PC-9 (cell line): Measurements from ENCODE around the gene PGC.

ENCODE experiments used
- EZH2 ChIP-seq: fragments of 200-600 bp; sonication (generic); IDR thresholded peaks from 2 replicates; pipeline ENCODE4 v1.8.0; 2017; ENCODE audit warnings: antibody characterized with exemption, low read depth
- TF ChIP-seq, protein P1 (sequence below): fragments of 200-600 bp; sonication (generic); conservative IDR thresholded peaks from 2 replicates; pipeline ENCODE4 v1.6.1; 2017; ENCODE audit warnings: mixed run types, antibody characterized with exemption, mild to moderate bottlenecking, moderate library complexity

DNA sequence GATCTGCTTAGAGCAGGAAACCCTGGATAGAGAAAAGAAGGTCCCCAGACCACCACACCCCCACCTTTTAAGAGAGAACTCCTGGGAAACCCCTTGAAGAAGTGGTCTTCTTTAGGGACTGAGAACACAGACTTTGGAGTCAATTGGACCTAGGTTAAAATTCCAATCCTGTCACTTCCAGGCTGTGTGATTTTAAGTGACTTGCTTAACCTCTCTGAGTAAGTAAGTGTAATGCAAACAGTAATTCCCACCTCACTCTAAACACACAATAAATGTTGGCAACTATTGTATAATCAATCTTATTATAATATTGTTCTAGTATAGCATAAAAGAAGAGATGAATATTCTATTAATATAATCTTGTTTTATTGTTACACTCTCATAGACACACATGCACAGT lies 15.0 kb downstream of the PGC start:
- TF ChIP-seq, protein P1, sequence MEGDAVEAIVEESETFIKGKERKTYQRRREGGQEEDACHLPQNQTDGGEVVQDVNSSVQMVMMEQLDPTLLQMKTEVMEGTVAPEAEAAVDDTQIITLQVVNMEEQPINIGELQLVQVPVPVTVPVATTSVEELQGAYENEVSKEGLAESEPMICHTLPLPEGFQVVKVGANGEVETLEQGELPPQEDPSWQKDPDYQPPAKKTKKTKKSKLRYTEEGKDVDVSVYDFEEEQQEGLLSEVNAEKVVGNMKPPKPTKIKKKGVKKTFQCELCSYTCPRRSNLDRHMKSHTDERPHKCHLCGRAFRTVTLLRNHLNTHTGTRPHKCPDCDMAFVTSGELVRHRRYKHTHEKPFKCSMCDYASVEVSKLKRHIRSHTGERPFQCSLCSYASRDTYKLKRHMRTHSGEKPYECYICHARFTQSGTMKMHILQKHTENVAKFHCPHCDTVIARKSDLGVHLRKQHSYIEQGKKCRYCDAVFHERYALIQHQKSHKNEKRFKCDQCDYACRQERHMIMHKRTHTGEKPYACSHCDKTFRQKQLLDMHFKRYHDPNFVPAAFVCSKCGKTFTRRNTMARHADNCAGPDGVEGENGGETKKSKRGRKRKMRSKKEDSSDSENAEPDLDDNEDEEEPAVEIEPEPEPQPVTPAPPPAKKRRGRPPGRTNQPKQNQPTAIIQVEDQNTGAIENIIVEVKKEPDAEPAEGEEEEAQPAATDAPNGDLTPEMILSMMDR = no peak
- TF ChIP-seq EZH2 = no peak
